Islet precursor cell (in vitro differentiated cells): ENCODE results near the gene APOA5.

Experiments
- DNase-seq: peaks from one replicate; pipeline ENCODE4 v3.0.0-alpha.2; 2018

The APOA5 gene

DNA sequence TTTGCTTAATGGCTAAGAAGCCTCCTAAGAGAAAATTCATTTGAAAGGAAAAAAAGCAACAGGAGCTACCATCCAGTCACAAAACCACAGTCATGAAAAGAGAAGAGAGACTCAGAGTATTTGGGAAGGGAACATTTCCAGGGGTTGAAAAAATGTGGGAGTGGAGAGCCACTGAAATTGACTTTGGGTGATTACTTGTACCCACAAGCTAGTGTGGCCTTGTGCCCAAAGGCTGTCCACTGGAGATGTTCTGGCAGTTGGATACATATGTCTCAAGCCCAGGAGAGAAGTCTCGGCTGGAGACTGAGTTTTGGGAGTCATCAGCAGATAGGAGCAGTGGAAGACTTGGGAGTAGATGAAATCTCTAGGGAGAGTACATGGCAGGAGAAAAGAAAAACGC is 3.2 kb upstream of the APOA5 start:
- DNase-seq = no peak

DNA sequence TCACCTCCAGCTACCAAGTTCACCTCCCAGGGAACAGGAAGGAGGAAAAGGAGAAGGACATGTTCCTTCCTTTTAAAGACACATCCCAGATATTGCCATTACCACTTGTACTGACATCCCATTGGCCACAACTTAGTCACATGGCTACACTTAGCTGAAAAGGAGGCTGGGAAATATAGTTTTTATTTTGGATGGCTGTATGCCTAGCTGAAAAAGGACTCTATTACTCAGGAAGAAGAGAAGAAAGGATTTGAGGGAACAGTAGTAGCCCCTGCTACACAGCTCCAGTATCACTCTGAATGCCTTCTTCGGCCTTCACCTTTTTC is 2.1 kb upstream of the APOA5 start:
- no peak for DNase-seq

DNA sequence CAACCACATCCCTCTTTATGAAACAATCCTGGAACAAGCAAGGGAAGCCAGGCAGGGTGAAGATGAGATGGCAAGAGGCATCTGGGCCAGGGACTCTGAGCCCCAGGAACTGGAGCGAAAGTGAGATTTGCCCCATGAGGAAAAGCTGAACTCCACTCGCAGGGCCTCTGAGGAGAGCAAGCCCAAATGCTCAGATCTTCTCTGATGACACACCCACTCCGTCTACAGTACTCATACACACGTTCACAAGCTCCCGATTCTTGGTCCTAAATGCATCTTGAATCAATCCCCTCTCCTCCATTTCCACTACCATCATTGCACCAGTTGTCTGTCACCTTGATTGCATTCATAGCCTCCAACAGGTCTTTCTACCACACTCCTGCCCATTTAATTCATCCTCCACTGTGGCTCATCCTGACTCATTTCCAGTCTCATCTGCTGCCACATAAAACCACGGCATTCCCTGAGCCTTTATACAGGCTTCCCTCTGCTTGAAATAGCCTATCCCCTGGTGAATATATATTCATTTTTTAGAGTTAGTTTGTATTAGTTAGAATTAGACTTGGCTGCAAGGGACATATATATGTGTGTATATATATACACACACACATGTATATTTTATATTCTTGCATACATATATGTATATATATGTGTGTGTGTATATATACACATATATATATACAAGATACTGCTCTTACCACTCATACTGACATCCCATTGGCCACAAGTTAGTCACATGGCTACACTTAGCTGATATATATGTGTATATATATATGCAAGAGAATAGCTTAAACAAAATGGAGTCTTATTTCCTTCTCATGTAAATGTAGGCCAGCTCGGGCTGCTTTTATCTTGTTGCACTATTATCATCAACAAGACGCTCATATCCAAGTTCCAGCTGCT is 1.4 kb upstream of the APOA5 start:
- no peak for DNase-seq

DNA sequence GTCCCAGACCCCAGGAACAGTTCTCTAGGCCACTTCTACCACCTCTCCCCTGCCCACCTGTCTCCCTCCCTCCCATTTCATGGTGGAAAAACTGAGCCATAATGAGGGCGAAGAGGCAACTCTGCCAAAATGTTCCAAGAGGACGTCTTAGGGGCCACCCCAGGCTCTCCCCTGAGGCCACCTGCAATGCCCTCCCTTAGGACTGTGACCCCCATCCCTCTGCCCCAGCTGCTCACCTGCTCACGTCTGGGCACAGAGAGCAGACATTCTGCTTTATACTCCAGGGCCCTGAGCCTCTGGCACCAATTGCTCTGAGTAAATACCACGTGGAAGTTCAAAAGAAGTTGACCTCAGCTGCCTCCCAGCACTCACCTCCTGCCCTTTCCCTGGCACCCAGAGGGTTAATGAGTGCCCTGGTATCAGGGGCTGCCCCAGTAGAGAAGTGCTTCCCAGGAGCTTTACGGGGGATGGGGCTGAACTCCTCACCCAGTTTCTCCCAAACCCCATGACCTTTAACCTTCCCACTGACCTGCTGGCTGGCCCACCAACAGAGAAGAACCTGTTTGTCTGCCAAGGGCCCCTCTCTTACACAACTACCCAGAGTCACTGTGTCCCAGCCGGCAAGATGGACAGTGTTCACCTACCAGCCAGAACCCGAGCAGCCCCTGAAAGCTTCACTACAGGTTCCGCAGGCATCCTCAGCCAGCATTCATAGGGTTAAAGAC is 627 bp upstream of the APOA5 start:
- no peak for DNase-seq

DNA sequence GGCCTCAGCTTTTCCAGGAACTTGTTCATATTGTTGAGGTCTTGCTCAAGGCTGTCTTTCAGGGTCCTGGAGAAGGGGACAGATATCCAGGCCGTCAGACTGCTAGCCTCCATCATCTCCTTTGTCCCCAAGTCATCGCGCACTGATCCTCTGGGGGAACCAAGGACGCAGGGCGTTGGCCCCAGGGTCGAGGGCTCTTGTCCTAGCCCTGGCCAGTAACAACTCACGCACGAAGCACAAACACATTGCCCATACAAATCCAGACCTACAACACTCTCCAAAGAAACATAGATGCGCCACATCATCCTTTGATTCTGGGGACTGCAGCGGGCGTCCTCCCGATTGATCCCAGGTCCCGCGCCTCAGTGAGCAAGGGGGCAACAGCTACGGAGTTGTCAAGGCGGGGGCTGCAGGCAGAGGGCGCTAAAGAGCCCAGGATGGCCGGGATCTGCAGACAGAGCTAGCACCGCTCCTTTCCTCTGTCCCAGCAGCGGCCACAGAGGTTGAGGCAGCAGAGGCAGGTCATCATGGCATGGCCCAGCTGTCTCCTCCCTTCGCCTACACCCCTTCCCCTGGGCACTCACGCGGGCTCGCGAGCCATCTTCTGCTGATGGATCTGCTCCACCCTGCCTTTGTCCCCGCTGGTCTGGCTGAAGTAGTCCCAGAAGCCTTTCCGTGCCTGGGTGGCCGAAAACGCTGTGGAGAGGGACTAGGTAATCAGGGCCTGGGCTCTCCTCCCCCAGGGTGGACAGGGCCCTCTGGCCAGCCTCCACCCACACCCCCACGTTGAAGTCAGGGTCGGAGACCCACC is 472 bp downstream of the APOA5 start:
- peak; percentile 88 for DNase-seq

DNA sequence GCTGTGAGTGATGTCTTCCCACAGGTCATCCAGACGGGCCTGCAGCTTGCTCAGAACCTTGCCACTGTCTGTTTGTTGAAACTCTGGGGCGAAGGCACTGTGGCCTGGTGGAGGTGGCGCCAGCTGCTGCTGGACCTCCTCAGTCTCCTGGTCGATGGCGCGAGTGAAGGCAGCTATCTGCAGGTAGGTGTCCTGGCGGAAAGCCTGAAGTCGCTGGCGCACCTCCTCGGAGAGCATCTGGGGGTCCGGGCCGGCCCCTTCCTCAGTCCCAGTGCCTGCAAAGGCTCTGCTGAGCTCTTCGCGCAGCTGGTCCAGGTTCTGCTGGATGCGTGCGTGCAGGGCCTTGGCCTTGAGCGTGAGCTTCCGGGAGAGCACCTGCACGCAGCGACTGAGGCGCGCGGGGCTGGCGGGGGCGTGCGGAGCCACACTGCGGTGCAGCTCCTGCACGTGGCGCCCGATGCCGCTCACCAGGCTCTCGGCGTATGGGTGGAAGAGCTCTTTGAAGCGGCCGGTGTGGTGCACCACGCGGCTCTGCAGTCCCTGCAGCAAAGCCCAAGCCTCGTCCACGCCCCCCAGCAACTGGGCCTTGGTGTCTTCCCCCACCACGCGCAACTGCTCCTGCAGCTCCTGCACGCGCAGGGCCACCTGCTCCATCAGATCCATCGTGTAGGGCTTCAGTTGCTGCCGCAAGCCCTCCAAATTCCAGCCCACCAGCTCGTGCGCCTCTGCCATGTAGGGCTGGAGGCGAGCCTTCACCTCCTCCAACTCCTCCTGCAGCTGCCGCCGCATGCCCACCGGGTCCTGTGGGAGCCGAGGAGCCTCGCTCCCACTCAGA is 1.3 kb downstream of the APOA5 start:
- no peak for DNase-seq

DNA sequence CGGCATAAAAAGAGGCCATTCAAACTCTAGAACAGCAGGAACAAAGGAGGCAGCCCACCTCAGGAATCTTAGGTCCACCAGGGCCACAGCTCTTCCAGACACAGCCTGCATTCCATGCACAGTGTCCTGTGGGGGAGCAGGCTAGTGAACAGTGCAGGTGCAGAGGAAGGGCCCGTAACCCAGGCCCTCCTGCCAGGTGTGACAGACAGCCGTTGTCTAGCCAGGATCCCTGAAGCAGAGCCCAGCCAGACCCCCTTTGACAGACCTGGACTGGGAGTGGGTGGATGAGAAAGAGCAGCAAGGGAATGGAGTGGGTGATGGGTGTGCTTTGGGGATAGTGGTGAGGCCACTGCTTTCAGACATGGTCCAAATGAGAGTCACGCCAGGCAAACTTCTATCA is 2.7 kb downstream of the APOA5 start:
- peak; percentile 58 for DNase-seq

DNA sequence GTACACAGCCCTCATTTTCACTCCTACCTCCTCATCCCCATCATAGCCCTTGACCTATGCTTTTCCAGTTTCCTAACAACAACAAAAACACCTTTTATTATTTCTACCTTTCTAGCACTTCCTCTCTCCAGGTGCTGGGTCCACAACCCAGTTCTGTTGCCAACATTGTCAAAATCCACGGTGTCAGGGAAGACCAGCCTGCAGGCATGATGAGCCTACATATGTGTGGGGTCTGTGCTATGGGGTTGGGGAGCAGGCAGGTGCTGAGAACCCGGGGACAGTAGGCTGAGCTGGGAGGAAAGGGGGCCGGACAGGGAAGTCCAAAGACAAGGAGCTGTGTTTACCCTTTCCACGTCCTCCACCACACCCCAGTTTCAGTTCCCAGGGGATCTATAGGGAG is 3.1 kb downstream of the APOA5 start:
- DNase-seq = no peak

DNA sequence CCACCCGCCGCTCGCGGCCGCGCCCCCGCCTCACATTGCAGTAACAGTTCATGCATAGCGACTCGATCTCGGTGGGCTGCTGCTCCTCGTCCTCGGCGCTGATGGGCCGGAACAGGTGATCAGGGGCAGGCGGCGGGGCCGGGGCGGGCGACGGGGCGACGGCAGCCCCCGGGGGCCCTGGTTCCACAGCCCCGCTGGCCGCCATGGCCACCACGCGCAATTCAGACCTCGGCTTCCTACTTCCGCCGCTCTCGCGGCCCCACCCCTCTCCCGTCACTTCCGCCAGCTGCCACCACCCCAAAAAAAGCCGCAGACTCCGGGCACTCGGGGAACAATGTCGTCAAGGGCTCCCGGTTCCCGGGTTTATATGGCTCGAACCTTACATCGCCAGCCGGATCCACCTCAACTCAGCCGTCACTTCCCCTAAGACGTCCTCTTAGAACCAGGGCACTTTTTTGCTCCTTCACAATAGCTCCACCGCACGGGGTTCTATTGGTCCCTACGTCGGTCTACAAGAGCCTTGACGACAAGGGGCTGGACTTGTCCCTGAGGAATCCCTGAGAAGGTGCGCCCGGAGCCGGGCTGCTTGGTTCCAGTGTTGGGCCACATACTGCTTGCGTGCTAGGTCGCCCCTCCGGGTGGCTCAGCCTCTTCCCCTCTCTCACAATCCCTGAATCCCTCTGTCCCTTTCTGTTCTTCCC is 3.7 kb downstream of the APOA5 start, which contains the start of gene ZPR1:
ZPR1 (minus strand) TSS at position 238 of the 701 bp plus-strand sequence; CDS start at position 205, 33 bp downstream.
- DNase-seq = peak; percentile 83

DNA sequence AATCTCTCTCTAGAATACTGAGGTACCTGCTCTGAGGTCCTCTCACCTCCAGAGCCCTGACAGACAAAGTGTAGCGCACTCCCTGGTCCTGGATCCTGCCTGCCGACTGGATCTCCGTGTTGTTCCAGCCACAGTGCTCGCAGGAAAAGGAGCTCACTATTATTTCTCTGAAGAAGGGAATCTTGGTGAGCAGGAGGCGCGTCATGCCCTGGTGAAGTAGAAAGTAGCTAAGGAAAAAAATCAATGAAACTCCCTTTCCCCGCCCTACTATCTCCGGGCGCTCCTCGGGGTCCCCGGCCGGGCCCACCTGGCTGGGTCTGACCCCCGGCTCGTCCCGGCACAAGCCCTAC is 4.3 kb downstream of the APOA5 start:
- no peak for DNase-seq

DNA sequence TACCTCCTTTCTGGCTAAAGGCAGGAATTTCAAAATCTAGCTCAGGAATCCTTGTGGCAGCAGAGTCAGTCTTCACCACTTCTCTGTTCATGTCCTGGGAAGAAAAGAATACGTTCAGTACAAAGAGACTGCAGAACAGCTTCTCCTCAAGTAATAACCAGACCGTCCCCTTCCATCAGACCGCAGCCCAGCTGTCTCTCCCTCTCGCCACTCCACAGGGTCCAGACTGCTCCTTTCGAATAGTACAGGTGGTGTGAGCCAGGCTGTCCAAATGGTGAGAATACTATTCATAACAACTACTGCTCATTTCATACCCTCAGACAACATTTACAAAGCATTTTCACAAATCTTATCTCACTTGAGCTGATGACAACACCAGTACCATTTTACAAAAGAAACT is 4.7 kb downstream of the APOA5 start:
- DNase-seq = no peak

DNA sequence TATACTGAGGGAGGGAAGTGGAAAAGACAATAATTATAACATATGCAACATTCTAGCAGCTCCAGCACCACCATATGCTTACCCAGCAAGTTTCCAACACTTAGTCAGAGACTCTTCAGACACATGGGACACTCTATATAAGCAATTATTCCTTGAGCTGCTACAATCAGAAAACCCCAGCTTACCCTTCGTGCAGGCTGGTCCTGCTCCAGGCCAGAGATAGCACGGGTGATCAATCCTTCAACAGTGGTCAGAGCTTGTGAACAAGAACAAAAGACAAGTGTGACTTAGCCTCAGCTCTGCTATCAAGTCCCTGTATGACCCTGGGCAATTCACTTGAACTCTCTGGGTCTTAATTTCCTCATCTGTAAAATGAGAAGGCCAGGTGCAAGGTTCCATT is 5.4 kb downstream of the APOA5 start:
- no peak for DNase-seq

DNA sequence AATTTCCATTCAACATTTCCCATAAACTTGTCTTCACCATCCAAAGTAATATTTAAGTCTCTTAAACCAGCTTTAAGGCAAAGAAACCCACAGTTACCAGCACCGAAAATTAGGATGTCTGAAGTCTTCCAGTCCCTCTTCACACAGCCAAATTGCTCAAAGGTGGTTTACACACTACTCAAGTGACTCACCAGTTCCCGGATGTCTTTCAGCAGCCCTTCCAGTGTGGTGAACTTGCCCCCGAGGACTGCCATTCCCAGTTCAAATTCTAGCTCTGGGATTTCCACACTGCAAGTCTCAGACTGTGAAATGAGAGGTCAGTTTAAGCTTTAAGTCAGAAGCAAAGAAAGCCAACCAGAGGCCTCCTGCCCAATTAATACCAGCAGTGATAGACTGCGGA is 9.0 kb downstream of the APOA5 start:
- DNase-seq = peak; percentile 60

DNA sequence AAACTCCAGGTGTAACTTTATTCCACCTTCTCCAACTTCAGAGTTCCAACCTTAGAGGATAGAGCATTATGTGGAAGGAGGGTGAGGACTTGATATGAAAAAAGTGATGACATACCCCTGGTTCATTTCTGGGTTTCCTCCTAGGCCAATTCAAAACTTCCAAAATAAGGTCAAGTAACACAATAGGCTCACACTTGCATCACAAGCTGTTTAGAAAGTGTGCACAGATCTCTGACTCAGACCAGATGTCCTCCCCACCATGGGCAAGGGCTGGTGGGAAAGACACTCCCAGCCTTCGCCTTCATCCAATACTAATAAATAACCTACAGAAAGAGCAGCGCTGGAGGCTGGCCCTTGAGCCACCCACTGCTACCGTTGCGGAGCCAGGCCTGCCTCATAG is 13.1 kb downstream of the APOA5 start:
- no peak for DNase-seq

DNA sequence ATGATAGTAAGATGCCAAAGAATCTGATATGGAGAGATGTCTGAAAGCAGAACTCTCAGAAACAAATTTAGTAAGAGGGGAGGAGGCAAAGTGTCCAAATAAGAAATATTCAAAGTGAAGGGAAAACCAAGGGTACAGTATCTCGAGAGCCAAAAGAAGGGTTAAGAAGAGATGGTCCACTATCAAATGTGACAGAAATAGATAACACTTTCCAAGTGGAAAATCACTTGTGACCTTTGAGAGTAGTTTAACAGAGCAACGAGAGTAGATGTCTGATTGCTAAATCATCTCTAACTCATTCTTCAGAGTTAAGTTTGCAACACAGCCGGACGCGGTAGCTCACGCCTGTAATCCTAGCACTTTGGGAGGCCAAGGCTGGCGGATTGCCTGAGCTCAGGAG is 14.6 kb downstream of the APOA5 start:
- DNase-seq = no peak

DNA sequence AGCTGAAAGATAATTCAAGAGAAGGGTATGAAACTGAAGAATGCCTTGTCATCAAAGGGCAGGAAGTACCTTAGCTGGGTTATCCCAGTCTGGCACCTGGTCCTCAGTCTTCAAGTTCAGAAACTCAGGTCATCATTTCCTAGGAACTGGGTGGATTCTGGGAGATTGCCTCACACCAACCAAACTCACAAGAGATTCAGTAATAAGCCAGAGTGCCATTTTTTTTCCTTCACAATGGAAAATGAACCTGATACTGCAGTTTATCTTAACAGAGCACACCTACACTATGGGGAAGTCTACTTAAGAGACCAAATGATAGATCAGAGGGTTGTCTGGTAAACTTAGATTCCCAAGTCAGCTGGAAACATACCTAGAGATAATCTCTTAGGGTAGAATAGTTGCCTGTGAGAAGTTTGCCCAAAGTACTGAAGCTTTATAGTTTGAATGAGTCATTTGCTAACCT is 15.1 kb downstream of the APOA5 start:
- no peak for DNase-seq

DNA sequence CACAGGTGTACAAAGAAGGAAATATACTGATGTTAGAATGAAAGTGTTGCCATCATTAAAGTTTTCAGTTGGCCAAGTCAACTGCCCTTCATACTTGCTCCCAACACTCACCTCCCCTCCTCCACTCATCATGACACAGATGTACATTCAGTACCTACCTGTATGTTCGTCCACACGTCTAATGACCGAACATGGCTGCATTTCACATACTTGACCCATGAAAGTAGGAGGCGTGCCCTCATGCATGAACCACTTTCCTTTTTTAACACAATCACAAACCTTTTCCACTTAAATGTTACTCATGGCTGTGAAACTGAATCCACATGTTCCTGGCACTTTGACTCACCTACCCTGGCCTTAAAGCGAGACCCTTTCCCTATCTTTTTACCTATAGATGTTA is 15.7 kb downstream of the APOA5 start:
- no peak for DNase-seq

DNA sequence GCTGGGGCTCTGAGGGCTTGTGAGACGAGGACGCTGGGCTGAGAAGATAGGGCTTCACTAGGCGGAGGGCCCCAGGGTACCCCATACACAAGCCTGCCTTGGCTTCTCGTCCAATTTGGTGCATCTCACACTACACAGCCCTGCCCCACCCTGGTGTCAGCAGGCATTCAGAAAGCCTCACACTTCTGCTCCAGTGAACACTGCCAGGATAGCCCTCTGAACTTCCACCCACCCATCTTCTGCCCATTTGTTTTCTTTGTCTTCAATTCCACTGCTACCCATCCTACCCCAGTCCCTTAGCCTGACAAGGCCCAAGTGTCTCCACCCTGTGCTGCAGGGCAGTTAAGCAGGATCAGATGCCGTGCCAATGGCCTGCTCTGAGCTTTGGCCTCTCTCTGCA is 17.0 kb downstream of the APOA5 start:
- no peak for DNase-seq

DNA sequence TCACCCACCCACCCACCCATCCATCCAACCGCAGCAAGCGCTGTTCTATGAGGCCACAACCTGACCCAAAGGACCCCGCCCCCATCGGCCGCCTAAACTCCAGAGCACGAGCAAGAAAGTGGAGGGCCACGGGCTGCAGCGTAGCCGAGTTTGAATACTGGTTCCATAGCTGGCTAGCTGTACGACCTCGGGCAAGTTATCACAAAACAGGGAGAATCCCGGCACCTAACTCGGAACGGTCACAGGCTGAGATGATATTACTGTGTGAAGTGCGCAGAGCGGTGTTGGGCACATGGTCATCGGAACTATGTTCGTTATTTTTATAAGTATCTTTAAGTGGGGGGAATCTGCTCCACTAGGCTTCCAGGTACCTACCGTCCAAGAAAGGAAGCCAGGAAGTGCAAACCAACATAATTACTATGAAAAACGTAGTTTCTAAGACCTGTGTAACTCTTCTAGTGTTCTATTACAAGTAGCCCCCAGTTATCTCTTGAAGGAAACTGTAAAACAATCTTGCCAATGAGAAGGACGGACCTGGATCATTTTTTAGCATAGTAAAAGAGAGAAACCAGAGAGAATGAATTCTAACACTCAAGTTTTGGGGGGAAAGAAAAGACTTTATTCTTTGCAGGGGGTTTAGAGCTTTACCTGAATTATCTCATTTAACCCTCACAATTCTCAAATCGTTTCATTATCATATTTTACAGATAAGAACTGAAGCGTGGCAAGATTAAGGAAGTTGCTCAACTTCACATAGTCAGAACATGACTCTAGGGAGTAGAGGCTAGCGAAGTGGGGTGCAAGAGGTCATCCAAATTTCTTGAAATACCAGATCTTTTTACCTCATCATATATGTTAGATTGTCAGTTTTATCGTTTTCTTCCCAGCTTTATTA is 18.2 kb downstream of the APOA5 start:
- no peak for DNase-seq

DNA sequence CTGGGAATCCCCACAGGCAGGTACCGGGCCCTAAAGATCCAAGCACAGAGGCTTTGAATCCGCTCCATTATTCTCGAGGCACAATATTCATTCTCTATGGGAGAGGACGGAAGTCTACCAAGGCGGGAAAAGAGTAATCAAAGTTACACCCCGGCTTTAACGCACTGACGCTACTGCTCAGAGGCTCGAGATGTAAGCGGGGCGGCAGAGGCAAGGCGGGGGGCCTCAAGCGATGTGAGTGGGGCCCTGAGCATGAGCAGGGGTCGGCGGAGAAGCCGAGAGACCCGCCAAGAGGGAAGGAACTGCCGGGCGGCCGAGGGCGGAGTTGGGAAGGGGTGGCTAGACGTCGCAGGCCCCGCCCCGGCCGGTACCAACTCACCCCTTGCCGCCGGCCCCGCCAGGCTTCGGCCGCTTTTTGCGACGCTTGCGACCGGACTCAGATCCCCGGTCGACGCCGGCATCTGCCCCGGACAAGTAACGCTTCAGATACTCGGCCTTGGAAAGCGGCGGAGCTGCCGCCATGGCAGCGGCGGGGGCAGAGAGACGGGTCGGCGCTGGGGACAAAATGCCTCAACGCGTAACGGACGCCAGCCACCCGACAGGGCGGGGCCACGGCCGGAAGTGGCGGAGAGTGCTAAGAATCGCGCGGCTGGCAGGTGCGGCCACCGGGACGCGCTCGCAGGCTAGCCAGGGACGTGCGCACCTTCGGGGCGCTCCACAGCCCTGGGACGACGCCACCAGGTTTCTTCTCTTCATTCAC is 19.1 kb downstream of the APOA5 start, which contains the start of gene BUD13:
BUD13 (minus strand) TSS at position 545 of the 760 bp plus-strand sequence; CDS start at position 522, 23 bp downstream.
- peak; percentile 93 for DNase-seq
